Subcutaneous adipose tissue (tissue), 4 donors: ENCODE data around the gene HCK. TPM values are rescaled to one million over a fixed set of nuclear protein-coding genes. Genes with fewer than 3 reads are reported as not detected.

Experiments used
- CTCF ChIP-seq: fragments of 450-650 bp; IDR thresholded peaks from one replicate; pipeline ENCODE4 v1.5.1; 2016; ENCODE audit warnings: low read depth, mild to moderate bottlenecking, control low read depth, antibody characterized with exemption, moderate library complexity
- total RNA-seq, 4 donors: library from RNA; depleted of rRNA; stranded (reverse); fragments of >200 nt; gene quantifications; one replicate each; pipeline ENCODE4 v1.1.0, GENCODE V29; 2016

HCK gene
- total RNA-seq, 4 donors from 2014 or later: 10.0 to 63.2 (median 27.4) TPM

GRCh38 chr20:32115211-32115767 lies 63.2 kb downstream of the HCK start:
- TF ChIP-seq CTCF: no peak

GRCh38 chr20:32116079-32116521 lies 64.1 kb downstream of the HCK start:
- TF ChIP-seq CTCF: no peak

GRCh38 chr20:32119734-32120133 lies 67.7 kb downstream of the HCK start:
- no peak for TF ChIP-seq CTCF

GRCh38 chr20:32123088-32123487 lies 71.0 kb downstream of the HCK start:
- TF ChIP-seq CTCF: no peak

GRCh38 chr20:32124916-32125454 lies 72.9 kb downstream of the HCK start:
- TF ChIP-seq CTCF: no peak

GRCh38 chr20:32125506-32125905 lies 73.5 kb downstream of the HCK start:
- no peak for TF ChIP-seq CTCF

- no peak for TF ChIP-seq CTCF
Measured at GRCh38 chr20:32126919-32127318, 74.9 kb downstream of the HCK start.
